HFFc6 (cell line): ENCODE data around the gene PUS1. TPM values are rescaled to one million over a fixed set of nuclear protein-coding genes. Genes with fewer than 3 reads are reported as not detected.
"Not testable (repeated sequence)": the region's sequence is repeated elsewhere in the genome, so short reads cannot be mapped to it uniquely, and the experiment has no call there.

Experiments
- DNase-seq: peaks from one replicate; pipeline ENCODE4 v3.0.0-alpha.2; 2018
- H3K27ac Mint-ChIP-seq: 2 replicates; pipeline ENCODE4 v1.8.0; 2020; ENCODE audit warnings: mild to moderate bottlenecking, mixed read lengths
- H3K27me3 Mint-ChIP-seq: 2 replicates; pipeline ENCODE4 v1.8.0; 2021; ENCODE audit warnings: mild to moderate bottlenecking, moderate library complexity, mixed read lengths; ENCODE audit not compliant: insufficient read depth
- H3K36me3 Mint-ChIP-seq: 2 replicates; pipeline ENCODE4 v1.8.0; 2021; ENCODE audit warnings: low read depth, mixed read lengths
- H3K4me1 Mint-ChIP-seq: 2 replicates; pipeline ENCODE4 v1.8.0; 2020; ENCODE audit warnings: low read depth, mixed read lengths
- H3K4me3 Mint-ChIP-seq: 2 replicates; pipeline ENCODE4 v1.8.0; 2020; ENCODE audit warnings: mild to moderate bottlenecking, moderate library complexity, mixed read lengths
- H3K9me3 Mint-ChIP-seq: 2 replicates; pipeline ENCODE4 v1.8.0; 2020; ENCODE audit warnings: mild to moderate bottlenecking, mixed read lengths
- long read RNA-seq: library from polyadenylated mRNA; unstranded; transcript quantifications from one replicate; pipeline ENCODE4 v2.0.0, GENCODE V29; 2019
- total RNA-seq, 6 experiments: library from RNA; stranded (reverse); fragmentation: NEBNext Ultra II Directional; extraction: Animal tissue kit (Norgen Biotek cat#: 25700); gene quantifications; 2 replicates in 1 of 6; 3 replicates in 5 of 6; pipeline ENCODE4 v1.2.3, GENCODE V29; 2021
- TF ChIP-seq, protein P1 (sequence below): fragments of 200-600 bp; sonication (generic); IDR thresholded peaks from 2 replicates; pipeline ENCODE4 v1.5.0; 2021; ENCODE audit warnings: antibody characterized with exemption, mild to moderate bottlenecking

PUS1 gene
- total RNA-seq: 10 to 100 TPM; 26.2 to 37.7 (median 29.8) TPM
- long read RNA-seq, full-length matches to known transcripts: 4 of 10 reads
- long read RNA-seq, partial matches to known transcripts: 4 of 10 reads
- long read RNA-seq, other reads (novel, unspliced or antisense): 2 of 10 reads

GRCh38 chr12:131928711-131929580 is at the start of gene PUS1:
TSS of gene PUS1 (plus strand) at chr12:131929276. CDS start at chr12:131929723, 447 bp downstream.
- peak; percentile 94 for DNase-seq
- Mint-ChIP-seq H3K27me3 (no peaks in the 10 kb centered on the region; the same call in 1 of the 2 replicates), H3K9me3 (no peaks in the 10 kb centered on the region), H3K4me3 (peak within 1 kb of the TSS; percentile 95), H3K36me3 (peaks cover 22% of the 10 kb centered on the region), H3K27ac (peak within 1 kb of the TSS; percentile 75), H3K4me1 (peaks cover 7% of the 10 kb centered on the region)
- TF ChIP-seq, protein P1, sequence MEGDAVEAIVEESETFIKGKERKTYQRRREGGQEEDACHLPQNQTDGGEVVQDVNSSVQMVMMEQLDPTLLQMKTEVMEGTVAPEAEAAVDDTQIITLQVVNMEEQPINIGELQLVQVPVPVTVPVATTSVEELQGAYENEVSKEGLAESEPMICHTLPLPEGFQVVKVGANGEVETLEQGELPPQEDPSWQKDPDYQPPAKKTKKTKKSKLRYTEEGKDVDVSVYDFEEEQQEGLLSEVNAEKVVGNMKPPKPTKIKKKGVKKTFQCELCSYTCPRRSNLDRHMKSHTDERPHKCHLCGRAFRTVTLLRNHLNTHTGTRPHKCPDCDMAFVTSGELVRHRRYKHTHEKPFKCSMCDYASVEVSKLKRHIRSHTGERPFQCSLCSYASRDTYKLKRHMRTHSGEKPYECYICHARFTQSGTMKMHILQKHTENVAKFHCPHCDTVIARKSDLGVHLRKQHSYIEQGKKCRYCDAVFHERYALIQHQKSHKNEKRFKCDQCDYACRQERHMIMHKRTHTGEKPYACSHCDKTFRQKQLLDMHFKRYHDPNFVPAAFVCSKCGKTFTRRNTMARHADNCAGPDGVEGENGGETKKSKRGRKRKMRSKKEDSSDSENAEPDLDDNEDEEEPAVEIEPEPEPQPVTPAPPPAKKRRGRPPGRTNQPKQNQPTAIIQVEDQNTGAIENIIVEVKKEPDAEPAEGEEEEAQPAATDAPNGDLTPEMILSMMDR: no peak; the same call in 1 of the 2 replicates

DNA sequence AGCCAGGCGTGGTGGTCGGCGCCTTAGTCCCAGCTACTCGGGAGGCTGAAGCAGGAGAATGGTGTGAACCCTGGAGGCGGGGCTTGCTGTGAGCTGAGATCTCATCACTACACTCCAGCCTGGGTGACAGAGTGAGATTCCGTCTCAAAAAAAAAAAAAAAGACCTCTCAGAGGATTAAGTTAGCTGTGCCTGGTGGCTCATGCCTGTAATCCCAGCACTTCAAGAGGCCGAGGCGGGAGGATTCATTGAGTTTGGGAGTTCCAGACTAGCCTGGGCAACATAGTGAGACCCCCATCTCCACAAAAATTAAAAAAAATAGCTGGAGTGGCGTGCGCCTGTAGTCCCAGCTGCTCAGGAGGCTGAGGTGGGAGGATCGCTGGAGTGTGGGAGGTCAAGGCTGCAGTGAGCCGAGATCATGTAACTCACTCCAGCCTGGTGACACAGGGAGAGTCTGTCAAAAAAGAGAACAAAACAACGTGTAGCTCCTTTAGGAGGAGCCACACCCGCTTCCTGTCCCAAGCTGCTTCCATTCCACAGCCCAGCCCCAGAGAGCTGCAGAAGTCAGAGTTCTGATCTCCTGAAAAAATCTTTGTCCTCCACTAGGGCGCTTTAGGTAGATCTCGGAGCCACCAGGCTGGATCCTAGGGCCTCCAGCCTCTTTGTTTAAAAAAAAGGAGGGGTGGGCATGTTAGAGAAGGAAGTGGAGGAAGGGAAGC is 46.1 kb upstream of the PUS1 start:
- peaks cover 12% of the 10 kb centered on the region for H3K9me3 Mint-ChIP-seq
- peaks cover 22% of the 10 kb centered on the region for H3K27me3 Mint-ChIP-seq
- H3K4me1 Mint-ChIP-seq: peaks cover 9% of the 10 kb centered on the region; the same call in 1 of the 2 replicates
- H3K36me3 Mint-ChIP-seq: peaks cover 8% of the 10 kb centered on the region
- DNase-seq: no peak
- TF ChIP-seq, protein P1: peak; percentile 21; the same call in 1 of the 2 replicates
- H3K4me3 Mint-ChIP-seq: no peak overlapping the region
- no peak overlapping the region for H3K27ac Mint-ChIP-seq

- TF ChIP-seq, protein P1: peak; percentile 5
- Mint-ChIP-seq H3K36me3 (peaks cover 8% of the 10 kb centered on the region), H3K4me3 (no peak overlapping the region), H3K9me3 (peaks cover 12% of the 10 kb centered on the region), H3K27me3 (peaks cover 18% of the 10 kb centered on the region), H3K4me1 (peaks cover 9% of the 10 kb centered on the region; the same call in 1 of the 2 replicates), H3K27ac (no peak overlapping the region)
- DNase-seq: no peak
These were observed 45.6 kb upstream of the PUS1 start for GRCh38 chr12:131883521-131883900.

DNA sequence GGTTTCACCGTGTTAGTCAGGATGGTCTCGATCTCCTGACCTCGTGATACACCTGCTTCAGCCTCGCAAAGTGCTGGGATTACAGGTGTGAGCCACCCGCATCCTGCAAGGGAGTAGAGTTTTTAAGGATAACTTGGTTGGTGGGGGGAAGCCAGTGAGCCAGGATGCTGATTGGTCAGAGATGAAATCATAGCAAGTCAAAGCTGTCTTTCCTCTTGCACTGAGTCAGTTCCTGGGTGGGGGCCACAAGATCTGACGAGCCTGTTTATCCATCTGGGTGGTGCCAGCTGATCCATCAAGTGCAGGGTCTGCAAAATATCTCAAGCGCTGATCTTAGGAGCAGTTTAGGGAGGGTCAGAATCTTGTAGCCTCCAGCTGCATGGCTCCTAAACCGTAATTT is 44.0 kb upstream of the PUS1 start:
- H3K36me3 Mint-ChIP-seq, DNase-seq, H3K4me3 Mint-ChIP-seq, H3K27me3 Mint-ChIP-seq, H3K27ac Mint-ChIP-seq, H3K4me1 Mint-ChIP-seq: not testable (repeated sequence)
- peaks cover 12% of the 10 kb centered on the region for H3K9me3 Mint-ChIP-seq

DNA sequence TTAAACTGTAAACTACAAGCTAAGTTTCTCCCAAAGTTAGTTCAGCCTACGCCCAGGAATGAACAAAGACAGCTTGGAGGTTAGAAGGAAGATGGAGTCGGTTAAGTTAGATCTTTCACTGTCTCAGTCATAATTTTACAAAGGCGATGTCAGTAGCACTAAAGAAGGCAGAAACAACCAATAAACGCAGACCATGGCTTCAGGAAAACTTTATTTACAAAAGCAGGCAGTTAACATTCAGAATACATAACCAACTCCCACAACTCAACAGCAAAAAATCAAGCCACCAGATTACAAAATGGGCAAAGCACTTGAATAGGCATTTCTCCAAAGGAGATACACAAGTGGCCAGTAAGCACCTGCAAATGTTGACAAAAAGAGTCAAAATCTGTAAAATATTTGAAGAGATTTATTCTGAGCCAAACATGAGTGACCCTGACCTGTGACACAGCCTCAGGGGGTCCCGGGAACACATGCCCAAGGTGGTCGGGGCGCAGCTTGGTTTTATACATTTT is 43.5 kb upstream of the PUS1 start:
- TF ChIP-seq, protein P1: no peak
- H3K4me3 Mint-ChIP-seq: no peak overlapping the region
- H3K27ac Mint-ChIP-seq: no peak overlapping the region
- peaks cover 8% of the 10 kb centered on the region for H3K36me3 Mint-ChIP-seq
- H3K27me3 Mint-ChIP-seq: peaks cover 10% of the 10 kb centered on the region
- H3K4me1 Mint-ChIP-seq: peaks cover 9% of the 10 kb centered on the region; the same call in 1 of the 2 replicates
- DNase-seq: no peak
- peaks cover 12% of the 10 kb centered on the region for H3K9me3 Mint-ChIP-seq

GRCh38 chr12:131891722-131892121 is 37.4 kb upstream of the PUS1 start:
- H3K9me3 Mint-ChIP-seq, DNase-seq, H3K36me3 Mint-ChIP-seq, H3K27me3 Mint-ChIP-seq, H3K4me1 Mint-ChIP-seq, H3K27ac Mint-ChIP-seq, H3K4me3 Mint-ChIP-seq: not testable (repeated sequence)
